H1 (cell line): ENCODE data around the gene EIF4EBP3. TPM values are rescaled to one million over a fixed set of nuclear protein-coding genes. Genes with fewer than 3 reads are reported as not detected.

ENCODE experiments used
- CTCF ChIA-PET: fragments of 300-600 bp; sonication (Branson Sonifier 250); formaldehyde crosslinking; loops from one replicate; lab custom pipeline; 2021; ENCODE audit not compliant: partially characterized antibody; lab: Charles Lee
- POLR2A ChIA-PET: fragments of 300-600 bp; sonication (Branson Sonifier 250); formaldehyde crosslinking; loops from one replicate; lab custom pipeline; 2021; ENCODE audit warnings: inconsistent platforms; ENCODE audit not compliant: partially characterized antibody; lab: Charles Lee
- DNase-seq, 2 experiments: peaks; one replicate each; pipeline versions ENCODE4 v3.0.0 to v3.0.0-alpha.2; 2010 to 2022; ENCODE audit warnings: low spot score in 2 of 2, low read depth in 1 of 2, mixed read lengths in 1 of 2
- FAIRE-seq: peaks from 2 replicates; lab custom pipeline; 2011; peaks lifted over from hg19 to GRCh38; lab: Jason Lieb, UNC
- H2AFZ ChIP-seq: 2 replicates; pipeline ENCODE4 v1.8.1; 2012; ENCODE audit warnings: low read length, inconsistent platforms
- H2AK5ac ChIP-seq: 2 replicates; pipeline ENCODE4 v1.6.1; 2013; ENCODE audit warnings: low read depth, low read length
- H2BK120ac ChIP-seq: replicated peaks from 2 replicates; pipeline ENCODE3; 2013; ENCODE audit warnings: low read depth, low read length, inconsistent platforms
- H2BK12ac ChIP-seq: 2 replicates; pipeline ENCODE4 v1.6.1; 2013; ENCODE audit warnings: low read depth, low read length
- H2BK15ac ChIP-seq: 2 replicates; pipeline ENCODE4 v1.6.1; 2013; ENCODE audit warnings: low read length
- H2BK20ac ChIP-seq: 2 replicates; pipeline ENCODE4 v1.6.1; 2013; ENCODE audit warnings: low read length
- H2BK5ac ChIP-seq: 2 replicates; pipeline ENCODE4 v1.6.1; 2013; ENCODE audit warnings: low read depth, low read length
- H3K14ac ChIP-seq: 2 replicates; pipeline ENCODE4 v1.6.1; 2013; ENCODE audit warnings: inconsistent platforms; ENCODE audit not compliant: insufficient read length
- H3K18ac ChIP-seq: 2 replicates; pipeline ENCODE4 v1.6.1; 2013; ENCODE audit warnings: low read length; ENCODE audit errors: extremely low read depth
- H3K23ac ChIP-seq: 2 replicates; pipeline ENCODE4 v1.6.1; 2013; ENCODE audit warnings: inconsistent platforms; ENCODE audit not compliant: insufficient read length
- H3K23me2 ChIP-seq: 2 replicates; pipeline ENCODE4 v1.6.1; 2013; ENCODE audit warnings: low read depth, low read length
- H3K27ac ChIP-seq: 2 replicates; pipeline ENCODE4 v1.6.1; 2011; ENCODE audit warnings: low read depth, low read length, inconsistent platforms
- H3K27me3 ChIP-seq, 4 experiments: replicated peaks in 1 of 4; 1 replicate in 1 of 4; 2 replicates in 3 of 4; pipeline versions ENCODE4 v1.6.1 to v1.8.1; 2011 to 2013; ENCODE audit warnings: low read length in 3 of 4, mild to moderate bottlenecking in 3 of 4, inconsistent platforms in 2 of 4, mixed read lengths in 2 of 4, moderate library complexity in 1 of 4; ENCODE audit not compliant: control insufficient read depth in 3 of 4, insufficient read depth in 3 of 4; ENCODE audit errors: extremely low read depth in 1 of 4
- H3K36me3 ChIP-seq, 4 experiments: 2 replicates each; pipeline versions ENCODE4 v1.6.1 to v1.8.1; 2011 to 2013; ENCODE audit warnings: mild to moderate bottlenecking in 4 of 4, low read length in 3 of 4, moderate library complexity in 2 of 4, control low read depth in 1 of 4, inconsistent platforms in 1 of 4; ENCODE audit not compliant: insufficient read depth in 4 of 4, control insufficient read depth in 2 of 4
- H3K4ac ChIP-seq: replicated peaks from 2 replicates; pipeline ENCODE3; 2013; ENCODE audit warnings: low read length, low read depth, mixed read lengths, inconsistent platforms; ENCODE audit not compliant: insufficient read length
- H3K4me1 ChIP-seq, 4 experiments: replicated peaks in 1 of 4; 1 replicate in 1 of 4; 2 replicates in 3 of 4; pipeline versions ENCODE4 v1.6.1 to v1.8.1; 2011 to 2013; ENCODE audit warnings: low read length in 3 of 4, inconsistent platforms in 2 of 4, mixed read lengths in 1 of 4; ENCODE audit not compliant: insufficient read depth in 4 of 4, control insufficient read depth in 3 of 4
- H3K4me2 ChIP-seq, 2 experiments: 2 replicates each; pipeline versions ENCODE4 v1.6.1 to v1.8.1; 2011 to 2013; ENCODE audit warnings: low read depth in 2 of 2, low read length in 2 of 2, control low read depth in 1 of 2, inconsistent platforms in 1 of 2, mild to moderate bottlenecking in 1 of 2; ENCODE audit not compliant: insufficient read depth in 1 of 2
- H3K4me3 ChIP-seq, 4 experiments: fragments of 200-600, 300-600 bp in 1 of 4; sonication (generic), shearing (Covaris generic), sonication (Bioruptor Twin) in 1 of 4; 2 replicates each; pipeline versions ENCODE4 v1.5.1 to v1.8.1; 2011 to 2016; ENCODE audit warnings: low read length in 4 of 4, low read depth in 3 of 4, control low read depth in 2 of 4, inconsistent platforms in 2 of 4, mild to moderate bottlenecking in 2 of 4, mixed read lengths in 1 of 4, moderate library complexity in 1 of 4; ENCODE audit not compliant: insufficient read depth in 2 of 4; ENCODE audit errors: extremely low read depth in 1 of 4
- H3K56ac ChIP-seq: replicated peaks from 2 replicates; pipeline ENCODE3; 2013; ENCODE audit warnings: low read depth, mild to moderate bottlenecking, mixed read lengths, low read length, inconsistent platforms; ENCODE audit not compliant: insufficient read length
- H3K79me1 ChIP-seq: 2 replicates; pipeline ENCODE4 v1.6.1; 2013; ENCODE audit warnings: low read depth, low read length, control low read depth
- H3K79me2 ChIP-seq, 2 experiments: 2 replicates each; pipeline versions ENCODE4 v1.6.1 to v1.8.1; 2012 to 2013; ENCODE audit warnings: low read length in 2 of 2, mild to moderate bottlenecking in 2 of 2, inconsistent platforms in 1 of 2; ENCODE audit not compliant: insufficient read depth in 2 of 2, control insufficient read depth in 1 of 2
- H3K9ac ChIP-seq, 4 experiments: replicated peaks in 1 of 4; 1 replicate in 1 of 4; 2 replicates in 3 of 4; pipeline versions ENCODE4 v1.6.1 to v1.8.1; 2011 to 2013; ENCODE audit warnings: low read depth in 3 of 4, low read length in 3 of 4, control low read depth in 2 of 4, mild to moderate bottlenecking in 2 of 4, moderate library complexity in 2 of 4, inconsistent platforms in 1 of 4; ENCODE audit errors: extremely low read depth in 1 of 4
- H3K9me3 ChIP-seq, 2 experiments: 2 replicates each; pipeline versions ENCODE4 v1.6.1 to v1.8.1; 2012 to 2013; ENCODE audit warnings: mild to moderate bottlenecking in 2 of 2, moderate library complexity in 2 of 2, control low read depth in 1 of 2, inconsistent platforms in 1 of 2, low read depth in 1 of 2, low read length in 1 of 2, mixed read lengths in 1 of 2; ENCODE audit not compliant: insufficient read depth in 2 of 2
- H4K20me1 ChIP-seq, 2 experiments: replicated peaks in 1 of 2; 2 replicates each; pipeline versions ENCODE3 to v1.8.1; 2011 to 2013; ENCODE audit warnings: inconsistent platforms in 2 of 2, low read length in 2 of 2, mild to moderate bottlenecking in 1 of 2; ENCODE audit not compliant: insufficient read depth in 2 of 2, control insufficient read depth in 1 of 2
- H4K5ac ChIP-seq: 2 replicates; pipeline ENCODE4 v1.6.1; 2013; ENCODE audit warnings: low read length, low read depth, mixed read lengths, inconsistent platforms; ENCODE audit not compliant: insufficient read length
- H4K8ac ChIP-seq: 2 replicates; pipeline ENCODE4 v1.8.0; 2013; ENCODE audit warnings: mild to moderate bottlenecking, moderate library complexity, low read length, inconsistent platforms; ENCODE audit not compliant: insufficient read depth; ENCODE audit errors: extremely low read depth
- H4K91ac ChIP-seq: replicated peaks from 2 replicates; pipeline ENCODE3; 2013; ENCODE audit warnings: low read length, mixed read lengths, inconsistent platforms; ENCODE audit not compliant: insufficient read length
- HDAC2 ChIP-seq, 2 experiments: fragments of 300-600 bp in 1 of 2; sonication (generic) in 1 of 2; IDR thresholded peaks; 2 replicates each; pipeline ENCODE4 v1.6.1; 2011 to 2012; ENCODE audit warnings: low read depth in 2 of 2, low read length in 2 of 2, mild to moderate bottlenecking in 2 of 2, moderate library complexity in 2 of 2, borderline replicate concordance in 1 of 2, inconsistent platforms in 1 of 2
- POLR2A ChIP-seq, 2 experiments: IDR thresholded peaks; 1 replicate in 1 of 2; 2 replicates in 1 of 2; pipeline ENCODE4 v1.6.1; 2011; ENCODE audit warnings: low read depth in 2 of 2, low read length in 2 of 2, mild to moderate bottlenecking in 2 of 2; ENCODE audit errors: control extremely low read depth in 1 of 2
- POLR2AphosphoS5 ChIP-seq: IDR thresholded peaks from 2 replicates; pipeline ENCODE4 v1.6.1; 2011; ENCODE audit warnings: low read depth, low read length
- WGBS, 2 experiments: shearing (Covaris generic) in 1 of 2; methylation state at CpG; one replicate each; pipeline versions ENCODE4 v1.1.6 to v1.1.7; 2013 to 2015; ENCODE audit warnings: low lambda C conversion rate in 2 of 2, mixed read lengths in 2 of 2, inconsistent platforms in 1 of 2, low coverage in 1 of 2, missing lambda C conversion rate in 1 of 2; ENCODE audit not compliant: insufficient replicate concordance in 2 of 2, insufficient coverage in 1 of 2, insufficient read length in 1 of 2; ENCODE audit errors: extremely low coverage in 1 of 2, missing lambda C conversion rate in 1 of 2; 5-methylcytosine and 5-hydroxymethylcytosine counted together
- polyA plus RNA-seq, 7 experiments: library from polyadenylated mRNA; depleted of rRNA in 3 of 7; stranded (reverse) in 5 of 7; unstranded in 2 of 7; fragments of >200 nt in 5 of 7; fragments of 200-250 nt in 2 of 7; gene quantifications; 1 replicate in 5 of 7; 2 replicates in 1 of 7; 4 replicates in 1 of 7; pipeline versions ENCODE4 v1.2.1 to v1.2.3, GENCODE V29; 2011 to 2013; ENCODE audit warnings: missing spikeins in 2 of 7, mixed read lengths in 2 of 7
- total RNA-seq: library from RNA; stranded (reverse); fragmentation: NEBNext Ultra II Directional; extraction: Animal tissue kit (Norgen Biotek cat#: 25700); gene quantifications from 2 replicates; pipeline ENCODE4 v1.2.1, GENCODE V29; 2021

EIF4EBP3 gene
- total and polyA plus RNA-seq, 2 of the 8 experiments (the other 6 are each of a cell fraction or from before 2014, with no cell fraction given), result 11.1 to 11.7 TPM

GRCh38 chr5:140548300-140548688 is 832 bp downstream of the EIF4EBP3 start:
- DNase-seq, result no peak
- Histone ChIP-seq H2BK5ac (0 out of 2 replicates have a peak overlapping the region, but pooled peaks have one; percentile 38), H3K4me2 (peak overlapping the region; percentile 71 to 94), H3K4me3 (peak overlapping the region; percentile 34 to 66 (median 44)), H2BK120ac (no peak overlapping the region), H3K79me2 (0 out of 4 replicates have a peak, but pooled peaks cover 0 to 3% of the 10 kb centered on the region in 2 experiments), H2AFZ (peak overlapping the region; percentile 14; the same call in 1 of the 2 replicates), H4K5ac (no peak overlapping the region), H3K36me3 (peaks cover 11 to 39% (median 28%) of the 10 kb centered on the region in 4 experiments), H2BK12ac (peak overlapping the region; percentile 3; the same call in 1 of the 2 replicates), H3K56ac (peak overlapping the region; percentile 17), H3K79me1 (no peaks in the 10 kb centered on the region; the same call in 1 of the 2 replicates), H3K27me3 (no peaks in the 10 kb centered on the region), H2BK20ac (no peak overlapping the region), H3K18ac (peak overlapping the region; percentile 68; the same call in 1 of the 2 replicates), H3K9ac (peak overlapping the region in 3 of 4 experiments; percentile 66 to 75 (median 74); a peak in 6 of 7 replicates), H3K14ac (no peak overlapping the region), H4K91ac (no peak overlapping the region), H3K4ac (no peak overlapping the region), H3K4me1 (peaks cover 0 to 18% (median 6%) of the 10 kb centered on the region in 4 experiments; a peak in 4 of 7 replicates), H2BK15ac (no peak overlapping the region), H4K20me1 (peaks cover 0 to 3% of the 10 kb centered on the region in 2 experiments), H3K23ac (no peak overlapping the region), H3K27ac (peak overlapping the region; percentile 73), H3K9me3 (no peaks in the 10 kb centered on the region), H4K8ac (peak overlapping the region; percentile 94), H3K23me2 (peaks cover 6% of the 10 kb centered on the region), H2AK5ac (no peak overlapping the region; the same call in 1 of the 2 replicates)
- CTCF ChIA-PET, result interaction anchor here (1.0 to 3.1 kb wide), 21 partner anchors 10 to 310 kb away, joined by 3 to 19 read pairs (median 4); partner anchors contain the start of genes HARS1, HARS2, SLC35A4 and SRA1
- WGBS, 2 experiments, result 32% methylated on average over 5 of the region's 5 CpGs; no CpG with 5 or more reads in 1 of the 2 experiments
- no peak for FAIRE-seq
- TF ChIP-seq HDAC2 (IDR thresholded peaks at IDR 0.05; ENCODE audit: borderline replicate concordance in 1 of 2, low read depth in 2 of 2, low read length in 2 of 2) (no peak), POLR2AphosphoS5 (peak; percentile 44; the same call in 1 of the 2 replicates), POLR2A (IDR thresholded peaks at IDR 0.05; ENCODE audit: control extremely low read depth in 1 of 2, low read depth in 2 of 2, low read length in 2 of 2) (peak in 1 of 2 experiments; percentile 30; a peak in 2 of 3 replicates)
- POLR2A ChIA-PET, result interaction anchor here (0.6 to 14.4 kb wide), 19 partner anchors 11 to 203 kb away, joined by 3 to 191 read pairs (median 5); partner anchors contain the start of genes APBB3, DND1, HARS1 and HARS2
